ENCODE data around the gene TM2D3.

The TM2D3 gene

GRCh38 chr15:101694261-101694660 is 42.1 kb upstream of the TM2D3 start:
- ATAC-seq, result no peak

DNA sequence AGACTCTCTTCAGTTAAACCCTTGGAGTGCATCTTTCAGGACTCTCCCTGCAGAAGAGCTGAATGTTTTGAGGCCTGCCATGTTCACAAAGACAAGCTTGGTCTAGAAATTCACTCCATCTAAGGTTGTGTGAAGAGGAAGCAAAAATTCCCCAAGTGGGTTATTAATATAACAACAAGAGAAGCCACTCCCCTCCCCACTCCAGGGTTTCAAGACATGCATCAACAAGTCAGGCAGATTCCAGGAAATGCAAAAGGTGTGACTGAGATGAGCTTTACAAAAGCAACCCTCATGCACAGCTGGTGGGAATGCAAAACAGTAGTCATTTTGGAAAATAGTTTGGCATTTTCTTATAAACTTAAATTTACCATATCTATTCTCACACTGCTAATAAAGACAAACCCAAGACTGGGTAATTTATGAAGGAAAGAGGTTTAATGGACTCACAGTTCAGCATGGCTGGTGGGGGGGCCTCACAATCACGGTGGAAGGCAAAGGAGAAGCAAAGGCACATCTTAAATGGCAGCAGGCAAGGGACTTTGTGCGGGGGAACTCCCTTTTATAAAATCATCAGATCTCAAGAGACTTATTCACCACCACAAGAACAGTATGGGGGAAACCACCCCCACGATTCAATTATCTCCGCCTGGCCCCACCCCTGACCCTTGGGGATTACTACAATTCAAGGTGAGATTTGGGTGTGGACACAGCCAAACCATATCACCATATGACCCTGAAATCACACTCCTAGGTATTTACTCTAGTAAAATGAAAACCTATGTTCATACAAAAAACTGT is 40.8 kb upstream of the TM2D3 start:
- no peak for ATAC-seq
- TF ChIP-seq ESRRG (CRISPR knock-in tag; IDR thresholded peaks at IDR 0.05), result no peak
- TF ChIP-seq TSHZ2 (CRISPR knock-in tag; IDR thresholded peaks at IDR 0.05), result no peak
- no peak for TF ChIP-seq ISL1 (CRISPR knock-in tag; IDR thresholded peaks at IDR 0.05)
- TF ChIP-seq, protein P1, sequence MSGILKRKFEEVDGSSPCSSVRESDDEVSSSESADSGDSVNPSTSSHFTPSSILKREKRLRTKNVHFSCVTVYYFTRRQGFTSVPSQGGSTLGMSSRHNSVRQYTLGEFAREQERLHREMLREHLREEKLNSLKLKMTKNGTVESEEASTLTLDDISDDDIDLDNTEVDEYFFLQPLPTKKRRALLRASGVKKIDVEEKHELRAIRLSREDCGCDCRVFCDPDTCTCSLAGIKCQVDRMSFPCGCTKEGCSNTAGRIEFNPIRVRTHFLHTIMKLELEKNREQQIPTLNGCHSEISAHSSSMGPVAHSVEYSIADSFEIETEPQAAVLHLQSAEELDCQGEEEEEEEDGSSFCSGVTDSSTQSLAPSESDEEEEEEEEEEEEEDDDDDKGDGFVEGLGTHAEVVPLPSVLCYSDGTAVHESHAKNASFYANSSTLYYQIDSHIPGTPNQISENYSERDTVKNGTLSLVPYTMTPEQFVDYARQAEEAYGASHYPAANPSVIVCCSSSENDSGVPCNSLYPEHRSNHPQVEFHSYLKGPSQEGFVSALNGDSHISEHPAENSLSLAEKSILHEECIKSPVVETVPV (CRISPR knock-in tag; IDR thresholded peaks at IDR 0.05), result no peak
- TF ChIP-seq OSR1 (CRISPR knock-in tag; IDR thresholded peaks at IDR 0.05), result no peak
- no peak for TF ChIP-seq TCF4 (CRISPR knock-in tag; IDR thresholded peaks at IDR 0.05; ENCODE audit: borderline replicate concordance)
- TF ChIP-seq ZNF8 (CRISPR knock-in tag; IDR thresholded peaks at IDR 0.05), result no peak
- no peak for TF ChIP-seq GLIS3 (CRISPR knock-in tag; IDR thresholded peaks at IDR 0.05)
- no peak for TF ChIP-seq RARB (CRISPR knock-in tag; IDR thresholded peaks at IDR 0.05)

More at GRCh38 chr15:101694261-101694660, 42.1 kb upstream of the TM2D3 start:
- TF ChIP-seq ZNF8 (CRISPR knock-in tag; IDR thresholded peaks at IDR 0.05), result no peak
- TF ChIP-seq, protein P2, sequence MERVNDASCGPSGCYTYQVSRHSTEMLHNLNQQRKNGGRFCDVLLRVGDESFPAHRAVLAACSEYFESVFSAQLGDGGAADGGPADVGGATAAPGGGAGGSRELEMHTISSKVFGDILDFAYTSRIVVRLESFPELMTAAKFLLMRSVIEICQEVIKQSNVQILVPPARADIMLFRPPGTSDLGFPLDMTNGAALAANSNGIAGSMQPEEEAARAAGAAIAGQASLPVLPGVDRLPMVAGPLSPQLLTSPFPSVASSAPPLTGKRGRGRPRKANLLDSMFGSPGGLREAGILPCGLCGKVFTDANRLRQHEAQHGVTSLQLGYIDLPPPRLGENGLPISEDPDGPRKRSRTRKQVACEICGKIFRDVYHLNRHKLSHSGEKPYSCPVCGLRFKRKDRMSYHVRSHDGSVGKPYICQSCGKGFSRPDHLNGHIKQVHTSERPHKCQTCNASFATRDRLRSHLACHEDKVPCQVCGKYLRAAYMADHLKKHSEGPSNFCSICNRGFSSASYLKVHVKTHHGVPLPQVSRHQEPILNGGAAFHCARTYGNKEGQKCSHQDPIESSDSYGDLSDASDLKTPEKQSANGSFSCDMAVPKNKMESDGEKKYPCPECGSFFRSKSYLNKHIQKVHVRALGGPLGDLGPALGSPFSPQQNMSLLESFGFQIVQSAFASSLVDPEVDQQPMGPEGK (CRISPR knock-in tag; IDR thresholded peaks at IDR 0.05; ENCODE audit: borderline replicate concordance), result no peak
- no peak for TF ChIP-seq ESRRG (CRISPR knock-in tag; IDR thresholded peaks at IDR 0.05)
- TF ChIP-seq TSHZ2 (CRISPR knock-in tag; IDR thresholded peaks at IDR 0.05), result no peak
- TF ChIP-seq ZNF70 (CRISPR knock-in tag; IDR thresholded peaks at IDR 0.05), result no peak
- no peak for TF ChIP-seq POU6F1 (CRISPR knock-in tag; IDR thresholded peaks at IDR 0.05; ENCODE audit: borderline replicate concordance, low read depth)
- TF ChIP-seq ZC3H10 (CRISPR knock-in tag; IDR thresholded peaks at IDR 0.05), result no peak
- TF ChIP-seq, protein P3, sequence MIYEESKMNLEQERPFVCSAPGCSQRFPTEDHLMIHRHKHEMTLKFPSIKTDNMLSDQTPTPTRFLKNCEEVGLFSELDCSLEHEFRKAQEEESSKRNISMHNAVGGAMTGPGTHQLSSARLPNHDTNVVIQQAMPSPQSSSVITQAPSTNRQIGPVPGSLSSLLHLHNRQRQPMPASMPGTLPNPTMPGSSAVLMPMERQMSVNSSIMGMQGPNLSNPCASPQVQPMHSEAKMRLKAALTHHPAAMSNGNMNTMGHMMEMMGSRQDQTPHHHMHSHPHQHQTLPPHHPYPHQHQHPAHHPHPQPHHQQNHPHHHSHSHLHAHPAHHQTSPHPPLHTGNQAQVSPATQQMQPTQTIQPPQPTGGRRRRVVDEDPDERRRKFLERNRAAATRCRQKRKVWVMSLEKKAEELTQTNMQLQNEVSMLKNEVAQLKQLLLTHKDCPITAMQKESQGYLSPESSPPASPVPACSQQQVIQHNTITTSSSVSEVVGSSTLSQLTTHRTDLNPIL (CRISPR knock-in tag; IDR thresholded peaks at IDR 0.05; ENCODE audit: low read depth), result no peak
- TF ChIP-seq ZFP30 (CRISPR knock-in tag; IDR thresholded peaks at IDR 0.05), result no peak
- TF ChIP-seq PPARA (CRISPR knock-in tag; IDR thresholded peaks at IDR 0.05; ENCODE audit: borderline replicate concordance), result no peak
- no peak for TF ChIP-seq ZFP3 (CRISPR knock-in tag; IDR thresholded peaks at IDR 0.05)
- no peak for TF ChIP-seq ARNTL (CRISPR knock-in tag; IDR thresholded peaks at IDR 0.05; ENCODE audit: borderline replicate concordance, low read depth)
- TF ChIP-seq, protein P1 (CRISPR knock-in tag; IDR thresholded peaks at IDR 0.05), result no peak
- TF ChIP-seq SNAI2 (CRISPR knock-in tag; IDR thresholded peaks at IDR 0.05), result no peak
